Stimulated activated CD4-positive, alpha-beta T cell treated with anti-CD3 and anti-CD28 coated beads, Interleukin-4, amount 100 ng/mL, for 24 hours (primary cell): ENCODE results near the gene HFE.

Experiments
- DNase-seq: peaks from one replicate; pipeline ENCODE4 v3.0.0-alpha.2; 2020

HFE gene

DNA sequence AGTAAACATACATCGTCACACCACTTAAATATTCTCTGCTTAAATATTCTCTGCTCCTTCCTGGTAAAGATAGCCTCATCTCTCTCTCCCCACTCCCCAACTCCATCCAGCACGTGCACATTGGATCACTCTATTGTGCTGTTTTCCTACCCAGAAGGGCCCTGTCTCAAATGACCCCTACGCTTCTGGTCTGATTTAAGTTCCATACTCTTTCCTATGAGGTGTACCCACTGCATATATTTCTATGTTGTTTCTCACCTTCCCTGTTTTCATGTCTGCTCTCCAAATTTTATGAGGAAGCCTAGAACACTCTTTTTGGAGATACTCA is 53.7 kb downstream of the HFE start:
- DNase-seq: no peak

DNA sequence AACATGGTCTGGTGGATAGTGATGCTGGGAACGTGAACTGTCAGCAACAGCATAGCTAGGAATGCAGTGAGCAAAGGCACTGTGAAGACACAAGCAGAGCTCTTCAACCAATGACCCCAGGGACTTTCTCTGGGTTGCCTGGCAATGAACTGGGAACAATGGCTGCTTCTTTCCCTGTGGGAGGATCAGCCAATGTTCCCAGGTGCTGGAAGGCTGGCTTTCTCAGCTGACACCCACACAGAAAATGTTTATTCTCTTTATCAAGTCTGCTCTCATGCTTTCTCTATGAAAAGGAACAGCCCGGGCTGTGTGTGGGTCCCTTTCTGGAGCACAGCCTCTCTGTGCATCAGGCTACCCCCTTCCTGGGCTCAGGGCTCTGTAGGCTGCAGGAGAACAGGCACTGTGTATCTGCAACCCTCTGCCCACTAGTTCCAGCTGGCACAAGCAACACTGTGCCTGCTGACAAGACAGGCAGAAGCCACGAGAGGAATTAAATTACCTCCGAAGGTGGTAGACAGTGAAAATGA is 54.2 kb downstream of the HFE start:
- no peak for DNase-seq

DNA sequence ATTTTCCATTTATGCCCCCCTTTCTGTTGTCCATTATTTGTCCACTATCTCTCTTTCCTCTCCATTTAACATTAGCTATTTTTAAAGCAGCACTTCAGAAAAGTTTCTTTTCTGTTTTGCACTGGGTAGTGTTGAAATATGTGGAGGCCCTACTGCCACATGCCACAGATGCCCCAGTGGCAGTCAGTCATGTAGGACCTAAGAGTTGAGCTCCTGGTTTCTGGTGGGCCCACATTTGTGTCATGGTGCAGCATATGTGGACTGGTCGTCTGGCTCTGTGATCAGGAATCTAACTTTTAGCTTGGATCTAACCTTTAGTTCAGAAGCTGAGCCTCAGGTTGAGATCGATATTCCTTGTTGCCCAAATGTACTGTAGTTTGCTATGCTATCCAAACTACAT is 54.8 kb downstream of the HFE start:
- no peak for DNase-seq
